Measurements from ENCODE around the gene ZNF700.

Gene ZNF700

GRCh38 chr19:11978492-11979100 is 53.7 kb downstream of the ZNF700 start:
- in situ Hi-C loops (cut with MboI; ENCODE audit: low pct_unique_long_range_greater_than_20kb, low sequenced_read_pairs, unreplicated experiment) = no loop called here
- DNase-seq (ENCODE audit: low spot score) = no peak
- TF ChIP-seq CTCF (IDR thresholded peaks at IDR 0.05; ENCODE audit: extremely low read depth, insufficient read depth, missing control alignments) = no peak

DNA sequence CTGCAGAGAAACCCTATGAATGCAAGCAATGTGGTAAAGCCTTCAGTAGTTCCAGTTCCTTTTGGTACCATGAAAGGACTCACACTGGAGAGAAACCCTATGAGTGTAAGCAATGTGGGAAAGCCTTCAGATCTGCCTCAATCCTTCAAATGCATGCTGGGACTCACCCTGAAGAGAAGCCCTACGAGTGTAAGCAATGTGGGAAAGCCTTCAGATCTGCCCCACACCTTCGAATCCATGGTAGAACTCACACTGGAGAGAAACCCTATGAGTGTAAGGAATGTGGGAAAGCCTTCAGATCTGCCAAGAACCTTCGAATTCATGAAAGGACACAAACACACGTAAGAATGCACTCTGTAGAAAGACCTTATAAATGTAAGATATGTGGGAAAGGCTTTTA is 54.6 kb downstream of the ZNF700 start:
- no peak for TF ChIP-seq CTCF (IDR thresholded peaks at IDR 0.05; ENCODE audit: extremely low read depth, insufficient read depth, missing control alignments)
- in situ Hi-C loops (cut with MboI; ENCODE audit: low pct_unique_long_range_greater_than_20kb, low sequenced_read_pairs, unreplicated experiment) = no loop called here
- no peak for DNase-seq (ENCODE audit: low spot score)

DNA sequence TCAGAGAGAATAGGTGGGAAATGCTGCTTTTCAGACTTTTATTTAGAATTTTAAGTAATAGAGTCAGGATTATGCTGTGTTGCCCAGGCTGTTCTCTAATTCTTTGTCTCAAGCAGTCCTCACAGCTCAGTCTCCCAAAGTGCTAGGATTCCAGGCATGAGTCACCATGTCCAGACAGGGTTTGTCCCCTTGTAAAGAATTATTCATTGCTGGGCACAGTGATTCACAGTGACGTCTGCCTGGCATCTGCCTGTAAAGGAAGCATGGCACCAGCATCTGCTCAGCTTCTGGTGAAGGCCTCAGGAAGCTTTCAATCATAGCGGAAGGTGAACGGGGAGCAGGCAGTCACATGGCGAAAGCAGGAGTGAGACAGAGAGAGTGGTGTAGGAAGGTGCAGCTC is 57.6 kb downstream of the ZNF700 start:
- in situ Hi-C loops (cut with MboI; ENCODE audit: low pct_unique_long_range_greater_than_20kb, low sequenced_read_pairs, unreplicated experiment) = no loop called here
- DNase-seq (ENCODE audit: low spot score) = no peak
- no peak for TF ChIP-seq CTCF (IDR thresholded peaks at IDR 0.05; ENCODE audit: extremely low read depth, insufficient read depth, missing control alignments)

GRCh38 chr19:11984986-11985385 is 60.1 kb downstream of the ZNF700 start:
- TF ChIP-seq CTCF (IDR thresholded peaks at IDR 0.05; ENCODE audit: extremely low read depth, insufficient read depth, missing control alignments) = peak; percentile 67
- in situ Hi-C loops (cut with MboI; ENCODE audit: low pct_unique_long_range_greater_than_20kb, low sequenced_read_pairs, unreplicated experiment) = no loop called here
- DNase-seq (ENCODE audit: low spot score) = peak; percentile 54

DNA sequence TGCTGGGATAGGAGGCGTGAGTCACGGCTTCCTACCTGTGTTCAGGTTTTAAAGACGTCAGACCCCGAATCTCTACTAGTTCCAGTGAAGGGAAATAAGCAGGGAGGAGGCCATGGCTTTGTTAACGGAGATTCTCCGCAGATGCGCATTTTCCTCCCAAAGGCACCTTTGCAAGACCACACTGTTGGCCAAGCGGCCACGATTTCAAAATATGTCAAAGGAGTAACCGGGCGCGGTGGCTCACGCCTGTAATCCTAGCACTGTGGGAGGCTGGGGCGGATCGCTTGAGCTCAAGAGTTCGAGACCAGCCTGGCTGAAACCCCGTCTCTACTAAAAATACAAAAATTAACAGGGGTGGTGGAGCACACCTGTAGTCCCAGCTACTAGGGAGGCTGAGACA is 61.8 kb downstream of the ZNF700 start:
- TF ChIP-seq CTCF (IDR thresholded peaks at IDR 0.05; ENCODE audit: extremely low read depth, insufficient read depth, missing control alignments) = no peak
- in situ Hi-C loops (cut with MboI; ENCODE audit: low pct_unique_long_range_greater_than_20kb, low sequenced_read_pairs, unreplicated experiment) = no loop called here
- DNase-seq (ENCODE audit: low spot score) = no peak

DNA sequence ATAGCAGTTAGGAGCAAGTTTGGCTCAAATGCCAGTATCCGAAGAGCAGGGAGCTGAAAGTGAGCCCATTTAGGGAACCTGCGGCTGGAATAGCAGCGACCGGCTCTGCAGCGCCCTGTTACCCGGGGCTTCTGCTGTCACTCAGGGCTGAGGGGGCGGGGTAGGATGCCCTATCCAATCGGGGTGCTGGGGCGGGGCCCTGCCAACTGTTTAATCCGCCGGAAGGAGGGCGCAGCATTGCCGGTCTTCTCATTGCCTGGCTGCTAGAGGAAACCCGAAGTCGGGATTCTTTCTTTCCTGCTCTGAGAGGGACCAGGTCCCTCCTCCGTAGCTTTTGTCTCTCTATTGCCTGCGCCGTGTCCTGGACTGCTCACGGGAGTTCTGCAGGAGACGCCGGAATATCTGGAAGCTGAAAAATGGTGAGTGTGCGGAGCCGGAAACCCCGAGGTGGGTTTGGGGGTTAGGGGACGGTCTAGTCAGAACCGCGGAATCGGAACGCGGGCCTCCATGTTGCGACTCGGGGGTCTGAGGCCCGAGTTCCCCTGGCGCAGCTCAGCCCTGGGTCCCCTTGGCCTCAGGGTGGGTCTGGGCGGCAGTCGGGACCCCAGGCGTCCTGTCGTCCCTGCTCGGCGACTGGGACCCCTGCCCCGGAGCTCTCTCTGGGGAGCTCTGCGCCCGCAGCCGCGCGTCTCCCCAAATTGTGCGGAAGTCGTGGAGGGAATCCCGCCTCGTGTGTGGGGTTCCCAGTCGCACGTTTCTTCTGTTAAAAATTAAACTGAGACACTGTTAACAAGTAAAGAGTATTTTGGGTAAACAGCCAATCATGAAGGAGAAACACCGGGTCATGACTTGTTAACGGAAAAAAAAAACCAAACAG is 62.7 kb downstream of the ZNF700 start:
- peak; percentile 89 for DNase-seq (ENCODE audit: low spot score)
- no peak for TF ChIP-seq CTCF (IDR thresholded peaks at IDR 0.05; ENCODE audit: extremely low read depth, insufficient read depth, missing control alignments)

More for the DNA sequence above, 62.7 kb downstream of the ZNF700 start:
- in situ Hi-C loops (cut with MboI; ENCODE audit: low pct_unique_long_range_greater_than_20kb, low sequenced_read_pairs, unreplicated experiment) = no loop called here
